Right lung (tissue), 5 donors: Measurements from ENCODE around the gene MVP. TPM values are rescaled to one million over a fixed set of nuclear protein-coding genes. Genes with fewer than 3 reads are reported as not detected.

Source experiments
- DNase-seq, 2 donors: peaks; one replicate each; pipeline ENCODE4 v3.0.0-alpha.2; 2013
- polyA plus RNA-seq, 5 donors: library from polyadenylated mRNA; unstranded; fragments of 120-200 nt; gene quantifications; one replicate each; pipeline versions ENCODE4 v1.2.1 to v1.2.3, GENCODE V29; 2013; ENCODE audit warnings: inconsistent platforms in 1 of 5, low replicate concordance in 1 of 5; ENCODE audit not compliant: insufficient read length in 5 of 5, insufficient read depth in 1 of 5

The MVP gene
- polyA plus RNA-seq, 5 donors: 9.6 to 23.1 (median 14.0) TPM

GRCh38 chr16:29804020-29804419, 16.2 kb upstream of the MVP start:
- no peak for DNase-seq

- no peak for DNase-seq
These were observed 15.6 kb upstream of the MVP start for GRCh38 chr16:29804455-29805231.

GRCh38 chr16:29805232-29806098, 14.8 kb upstream of the MVP start:
- DNase-seq: peak; percentile 98 to 99

GRCh38 chr16:29806099-29806579, 14.1 kb upstream of the MVP start, which contains the start of gene MAZ:
Gene MAZ, plus strand, starts transcription at chr16:29806529. Its CDS starts 173 bp downstream, at chr16:29806702.
- no peak for DNase-seq

GRCh38 chr16:29806641-29807425, 13.4 kb upstream of the MVP start:
- no peak for DNase-seq

GRCh38 chr16:29807426-29808218, 12.6 kb upstream of the MVP start:
- DNase-seq: peak; percentile 86 to 87

GRCh38 chr16:29808219-29808900, 11.9 kb upstream of the MVP start:
- DNase-seq: no peak

GRCh38 chr16:29809031-29809747, 11.1 kb upstream of the MVP start:
- DNase-seq: no peak

GRCh38 chr16:29809850-29810698, 10.2 kb upstream of the MVP start:
- no peak for DNase-seq

- DNase-seq: no peak
These were observed 9.5 kb upstream of the MVP start for GRCh38 chr16:29810699-29811169.

- peak; percentile 91 to 93 for DNase-seq
These were observed 8.9 kb upstream of the MVP start for GRCh38 chr16:29811170-29811895.

GRCh38 chr16:29811896-29812665, 8.2 kb upstream of the MVP start, which contains the start of gene PRRT2:
Gene PRRT2, plus strand, starts transcription at chr16:29812193. Its CDS starts 862 bp downstream, at chr16:29813055.
- DNase-seq: peak; percentile 70

GRCh38 chr16:29812754-29813643, 7.3 kb upstream of the MVP start:
- DNase-seq: no peak

- DNase-seq: no peak
These were observed 6.4 kb upstream of the MVP start for GRCh38 chr16:29813644-29814562.

GRCh38 chr16:29814592-29814991, 5.7 kb upstream of the MVP start:
- no peak for DNase-seq
